ENCODE measurements around the gene CASP10. TPM values are rescaled to one million over a fixed set of nuclear protein-coding genes. Genes with fewer than 3 reads are reported as not detected.

Gene CASP10
- total RNA-seq, 1 donor from 2014 or later: 2.6 TPM

- Histone ChIP-seq H3K36me3 (ENCODE audit: control insufficient read depth, insufficient read depth, low read length) (peaks cover 2% of the 10 kb centered on the region), H3K4me3 (ENCODE audit: low read depth, low read length) (no peak overlapping the region), H3K27me3 (ENCODE audit: control insufficient read depth, insufficient read depth, low read length) (no peaks in the 10 kb centered on the region)
- FAIRE-seq (no peak), DNase-seq (ENCODE audit: low read depth) (no peak)
- no peak for TF ChIP-seq CTCF (IDR thresholded peaks at IDR 0.05; ENCODE audit: insufficient read depth, low read length, severe bottlenecking)
Observed at GRCh38 chr2:201264472-201265173, 81.7 kb downstream of the CASP10 start.

GRCh38 chr2:201266629-201267028 lies 83.7 kb downstream of the CASP10 start:
- TF ChIP-seq CTCF (IDR thresholded peaks at IDR 0.05; ENCODE audit: insufficient read depth, low read length, severe bottlenecking): no peak
- Histone ChIP-seq H3K36me3 (ENCODE audit: control insufficient read depth, insufficient read depth, low read length) (peaks cover 4% of the 10 kb centered on the region), H3K4me3 (ENCODE audit: low read depth, low read length) (no peak overlapping the region), H3K27me3 (ENCODE audit: control insufficient read depth, insufficient read depth, low read length) (no peaks in the 10 kb centered on the region)
- FAIRE-seq (no peak), DNase-seq (ENCODE audit: low read depth) (no peak)

- no peaks in the 10 kb centered on the region for H3K27me3 ChIP-seq (ENCODE audit: control insufficient read depth, insufficient read depth, low read length)
- DNase-seq (ENCODE audit: low read depth): no peak
- H3K4me3 ChIP-seq (ENCODE audit: low read depth, low read length): no peak overlapping the region
- TF ChIP-seq CTCF (IDR thresholded peaks at IDR 0.05; ENCODE audit: insufficient read depth, low read length, severe bottlenecking): no peak
- no peak for FAIRE-seq
- peaks cover 8% of the 10 kb centered on the region for H3K36me3 ChIP-seq (ENCODE audit: control insufficient read depth, insufficient read depth, low read length)
Observed at GRCh38 chr2:201267278-201268030, 84.5 kb downstream of the CASP10 start.

- Histone ChIP-seq H3K27me3 (ENCODE audit: control insufficient read depth, insufficient read depth, low read length) (no peaks in the 10 kb centered on the region), H3K36me3 (ENCODE audit: control insufficient read depth, insufficient read depth, low read length) (peaks cover 12% of the 10 kb centered on the region), H3K4me3 (ENCODE audit: low read depth, low read length) (no peak overlapping the region)
- DNase-seq (ENCODE audit: low read depth) (no peak), FAIRE-seq (no peak)
- no peak for TF ChIP-seq CTCF (IDR thresholded peaks at IDR 0.05; ENCODE audit: insufficient read depth, low read length, severe bottlenecking)
Observed at GRCh38 chr2:201269764-201270163, 86.8 kb downstream of the CASP10 start.

GRCh38 chr2:201270293-201271001 lies 87.5 kb downstream of the CASP10 start:
- H3K27me3 ChIP-seq (ENCODE audit: control insufficient read depth, insufficient read depth, low read length): no peaks in the 10 kb centered on the region
- TF ChIP-seq CTCF (IDR thresholded peaks at IDR 0.05; ENCODE audit: insufficient read depth, low read length, severe bottlenecking): no peak
- H3K36me3 ChIP-seq (ENCODE audit: control insufficient read depth, insufficient read depth, low read length): peaks cover 12% of the 10 kb centered on the region
- DNase-seq (ENCODE audit: low read depth): no peak
- FAIRE-seq: no peak
- H3K4me3 ChIP-seq (ENCODE audit: low read depth, low read length): no peak overlapping the region
